LNCAP (cell line): Measurements from ENCODE around the gene LPAR6.

Experiments
- CTCF ChIP-seq: fragments of 450-650 bp; IDR thresholded peaks from 2 replicates; pipeline ENCODE4 v1.5.1; 2017; ENCODE audit warnings: mild to moderate bottlenecking

LPAR6 gene

GRCh38 chr13:48405875-48406274 is 7.0 kb downstream of the LPAR6 start:
- TF ChIP-seq CTCF, result no peak

GRCh38 chr13:48404952-48405351 is 8.0 kb downstream of the LPAR6 start:
- no peak for TF ChIP-seq CTCF

- no peak for TF ChIP-seq CTCF
These were observed 9.0 kb downstream of the LPAR6 start for GRCh38 chr13:48403913-48404312.

GRCh38 chr13:48403151-48403631 is 9.7 kb downstream of the LPAR6 start:
- no peak for TF ChIP-seq CTCF

- TF ChIP-seq CTCF, result no peak
These were observed 10.5 kb downstream of the LPAR6 start for GRCh38 chr13:48402325-48402932.

- no peak for TF ChIP-seq CTCF
These were observed 11.4 kb downstream of the LPAR6 start for GRCh38 chr13:48401480-48401879.

GRCh38 chr13:48400850-48401291 is 12.0 kb downstream of the LPAR6 start:
- TF ChIP-seq CTCF, result no peak
